Measurements from ENCODE around the gene KRTAP21-3. TPM values are rescaled to one million over a fixed set of nuclear protein-coding genes. Genes with fewer than 3 reads are reported as not detected.

Gene KRTAP21-3
- polyA plus RNA-seq, 1 donor = not detected

Other genes starting within 250 kb of the KRTAP21-3 start
- gene KRTAP19-1, start 238.4 kb downstream of the KRTAP21-3 start, polyA plus RNA-seq (ENCODE audit: insufficient read length) = not detected
- gene KRTAP19-2, start 231.3 kb downstream of the KRTAP21-3 start, polyA plus RNA-seq (ENCODE audit: insufficient read length) = not detected
- not detected for gene KRTAP19-3, start 226.8 kb downstream of the KRTAP21-3 start, polyA plus RNA-seq (ENCODE audit: insufficient read length)
- gene KRTAP19-4, start 221.6 kb downstream of the KRTAP21-3 start, polyA plus RNA-seq (ENCODE audit: insufficient read length) = not detected
- gene KRTAP19-5, start 216.6 kb downstream of the KRTAP21-3 start, polyA plus RNA-seq (ENCODE audit: insufficient read length) = not detected
- gene KRTAP19-6, start 176.9 kb downstream of the KRTAP21-3 start, polyA plus RNA-seq (ENCODE audit: insufficient read length) = not detected
- gene KRTAP19-7, start 157.5 kb downstream of the KRTAP21-3 start, polyA plus RNA-seq (ENCODE audit: insufficient read length) = not detected
- not detected for gene KRTAP22-2, start 128.4 kb downstream of the KRTAP21-3 start, polyA plus RNA-seq (ENCODE audit: insufficient read length)
- not detected for gene KRTAP6-3, start 126.3 kb downstream of the KRTAP21-3 start, polyA plus RNA-seq (ENCODE audit: insufficient read length)
- not detected for gene KRTAP6-2, start 119.9 kb downstream of the KRTAP21-3 start, polyA plus RNA-seq (ENCODE audit: insufficient read length)
- not detected for gene KRTAP22-1, start 117.7 kb downstream of the KRTAP21-3 start, polyA plus RNA-seq (ENCODE audit: insufficient read length)
- gene KRTAP6-1, start 104.8 kb downstream of the KRTAP21-3 start, polyA plus RNA-seq (ENCODE audit: insufficient read length) = not detected
- gene KRTAP20-1, start 102.4 kb downstream of the KRTAP21-3 start, polyA plus RNA-seq (ENCODE audit: insufficient read length) = not detected
- not detected for gene KRTAP20-4, start 98.2 kb downstream of the KRTAP21-3 start, polyA plus RNA-seq (ENCODE audit: insufficient read length)
- gene KRTAP20-2, start 83.6 kb downstream of the KRTAP21-3 start, polyA plus RNA-seq (ENCODE audit: insufficient read length) = not detected
- not detected for gene KRTAP20-3, start 75.9 kb downstream of the KRTAP21-3 start, polyA plus RNA-seq (ENCODE audit: insufficient read length)
- gene KRTAP21-2, start 28.5 kb upstream of the KRTAP21-3 start, polyA plus RNA-seq (ENCODE audit: insufficient read length) = not detected
- not detected for gene KRTAP21-1, start 36.7 kb upstream of the KRTAP21-3 start, polyA plus RNA-seq (ENCODE audit: insufficient read length)
- not detected for gene KRTAP8-1, start 94.5 kb upstream of the KRTAP21-3 start, polyA plus RNA-seq (ENCODE audit: insufficient read length)
- not detected for gene KRTAP7-1, start 111.0 kb upstream of the KRTAP21-3 start, polyA plus RNA-seq (ENCODE audit: insufficient read length)
- gene KRTAP11-1, start 162.8 kb upstream of the KRTAP21-3 start, polyA plus RNA-seq (ENCODE audit: insufficient read length) = not detected